Stimulated activated CD4-positive, alpha-beta T cell treated with anti-CD3 and anti-CD28 coated beads, Interleukin-15, amount 100 ng/mL, for 24 hours (primary cell): Measurements from ENCODE around the gene OR2V1.
"Not testable (repeated sequence)": the region's sequence is repeated elsewhere in the genome, so short reads cannot be mapped to it uniquely, and the experiment has no call there.

ENCODE experiments used
- DNase-seq: peaks from one replicate; pipeline ENCODE4 v3.0.0-alpha.2; 2020

The OR2V1 gene

GRCh38 chr5:181160152-181160754, 29.3 kb upstream of the OR2V1 start:
- DNase-seq = peak; percentile 89

DNA sequence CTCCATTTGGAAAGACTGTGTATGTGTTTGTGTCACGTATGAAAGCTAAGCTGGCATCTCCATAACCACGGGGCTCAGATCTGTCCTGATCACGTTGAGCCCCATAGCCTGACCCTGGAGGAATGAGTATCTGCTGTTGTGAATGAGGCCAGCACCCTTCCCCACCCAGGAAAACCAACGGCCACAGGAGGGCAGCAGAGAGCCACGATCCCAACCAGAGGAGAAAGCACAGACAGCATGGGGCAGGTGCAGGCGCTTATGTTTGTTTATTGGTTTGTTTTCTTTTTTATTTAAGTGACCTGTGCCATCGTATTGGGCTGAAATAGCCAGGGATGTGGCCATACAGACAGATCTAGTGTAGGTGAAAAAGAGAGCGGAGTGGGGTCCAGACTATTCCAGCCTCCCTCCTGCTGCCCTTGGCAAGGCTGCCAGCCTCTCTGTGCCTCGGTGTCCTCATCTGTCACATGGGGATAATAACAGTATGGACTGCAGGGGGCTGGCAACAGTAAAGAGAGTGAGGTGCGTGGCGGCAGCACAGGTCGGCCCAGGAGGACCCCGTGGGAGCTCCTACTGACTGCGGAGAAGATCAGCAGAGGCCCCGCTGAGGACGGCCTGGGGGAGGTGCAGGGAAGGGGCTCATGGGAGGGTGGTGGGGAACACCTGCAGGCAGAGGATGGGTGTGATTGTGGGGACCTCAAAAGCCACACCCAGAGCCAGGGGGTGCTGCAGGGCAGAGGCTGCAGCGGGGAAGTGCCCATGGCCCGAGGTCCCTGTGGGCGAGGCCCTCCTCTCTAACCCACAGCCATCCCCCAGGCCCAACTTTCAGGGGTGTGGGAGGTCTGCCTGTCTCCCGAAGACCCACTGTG, 28.6 kb upstream of the OR2V1 start:
- DNase-seq = peak; percentile 94

- no peak for DNase-seq
These were observed 27.9 kb upstream of the OR2V1 start for GRCh38 chr5:181158869-181159268.

DNA sequence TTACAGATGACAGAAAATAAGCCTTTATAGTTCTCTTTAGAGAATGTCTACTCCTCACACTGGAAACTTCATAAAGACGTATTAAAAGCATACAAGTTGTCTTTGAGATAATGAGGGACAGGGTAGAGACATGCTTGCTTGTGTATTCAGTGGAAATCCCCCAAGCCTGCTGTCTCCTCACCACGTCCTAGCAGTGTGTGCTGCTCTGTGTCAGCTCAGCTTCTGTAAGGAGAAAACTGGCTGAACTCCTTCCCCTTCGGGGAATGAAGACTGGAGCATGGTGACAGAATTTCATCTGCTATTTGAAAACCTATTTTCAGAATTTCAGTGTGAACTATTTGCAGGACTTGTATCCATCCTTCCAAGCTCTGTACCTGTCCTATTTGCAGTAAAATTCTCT, 25.8 kb upstream of the OR2V1 start:
- no peak for DNase-seq

DNA sequence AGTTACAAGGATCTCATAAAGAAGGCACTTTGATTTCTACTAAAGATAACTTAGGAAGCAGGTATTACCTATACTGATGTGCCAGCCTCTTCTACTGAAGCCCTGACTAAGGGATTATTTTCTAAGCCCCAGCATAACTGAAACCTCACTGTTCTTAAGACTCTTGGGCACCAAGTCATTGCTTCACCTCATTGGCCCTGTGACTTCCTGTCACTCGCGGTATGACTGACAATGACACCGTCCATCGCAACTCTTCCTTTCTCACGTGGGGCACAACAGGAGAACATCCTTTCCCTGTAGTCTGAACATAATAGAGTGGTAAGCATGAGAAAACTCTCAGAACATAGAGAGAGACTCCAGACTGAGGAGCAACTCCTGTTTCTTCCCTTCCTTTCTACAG, 22.8 kb upstream of the OR2V1 start:
- DNase-seq = peak; percentile 45

DNA sequence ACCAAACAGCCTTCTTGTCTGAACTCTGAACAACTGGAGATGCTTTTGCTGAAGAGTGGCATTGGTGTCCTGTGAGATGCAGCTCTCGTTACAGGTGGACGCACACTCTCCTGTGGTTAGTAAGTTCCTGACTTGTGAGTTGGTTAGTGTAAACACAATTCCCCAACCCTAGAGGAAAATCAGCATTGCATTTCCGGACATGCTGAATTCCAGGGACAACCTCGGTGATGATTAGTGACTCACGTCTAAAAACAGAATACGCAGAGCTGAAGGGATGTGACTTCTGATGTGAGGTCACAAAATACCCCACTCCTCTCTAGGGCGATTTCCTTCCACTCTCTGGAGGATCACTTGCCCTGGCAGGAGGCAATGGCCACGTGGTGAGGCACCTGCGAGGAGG, 21.4 kb upstream of the OR2V1 start:
- no peak for DNase-seq

DNA sequence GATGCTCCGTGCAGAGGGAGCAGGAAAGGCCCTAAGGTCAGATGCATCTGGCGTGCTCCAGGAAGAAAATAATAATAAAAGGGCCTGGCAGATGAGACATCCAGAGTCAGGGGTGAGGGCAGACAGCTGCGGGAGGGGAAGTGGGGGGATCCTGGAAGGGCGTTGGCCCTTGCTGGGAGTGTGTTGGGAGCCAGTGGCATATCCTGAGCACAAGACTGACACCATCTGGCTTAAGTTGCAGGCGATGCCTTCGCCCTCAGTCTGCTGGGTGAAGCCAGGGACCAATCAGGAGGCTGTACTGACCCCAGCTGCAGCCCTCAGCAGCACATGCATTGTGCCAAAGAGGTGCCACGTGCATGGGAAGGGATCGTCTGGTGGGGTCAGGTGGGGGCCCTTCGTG, 20.2 kb upstream of the OR2V1 start:
- DNase-seq = no peak

DNA sequence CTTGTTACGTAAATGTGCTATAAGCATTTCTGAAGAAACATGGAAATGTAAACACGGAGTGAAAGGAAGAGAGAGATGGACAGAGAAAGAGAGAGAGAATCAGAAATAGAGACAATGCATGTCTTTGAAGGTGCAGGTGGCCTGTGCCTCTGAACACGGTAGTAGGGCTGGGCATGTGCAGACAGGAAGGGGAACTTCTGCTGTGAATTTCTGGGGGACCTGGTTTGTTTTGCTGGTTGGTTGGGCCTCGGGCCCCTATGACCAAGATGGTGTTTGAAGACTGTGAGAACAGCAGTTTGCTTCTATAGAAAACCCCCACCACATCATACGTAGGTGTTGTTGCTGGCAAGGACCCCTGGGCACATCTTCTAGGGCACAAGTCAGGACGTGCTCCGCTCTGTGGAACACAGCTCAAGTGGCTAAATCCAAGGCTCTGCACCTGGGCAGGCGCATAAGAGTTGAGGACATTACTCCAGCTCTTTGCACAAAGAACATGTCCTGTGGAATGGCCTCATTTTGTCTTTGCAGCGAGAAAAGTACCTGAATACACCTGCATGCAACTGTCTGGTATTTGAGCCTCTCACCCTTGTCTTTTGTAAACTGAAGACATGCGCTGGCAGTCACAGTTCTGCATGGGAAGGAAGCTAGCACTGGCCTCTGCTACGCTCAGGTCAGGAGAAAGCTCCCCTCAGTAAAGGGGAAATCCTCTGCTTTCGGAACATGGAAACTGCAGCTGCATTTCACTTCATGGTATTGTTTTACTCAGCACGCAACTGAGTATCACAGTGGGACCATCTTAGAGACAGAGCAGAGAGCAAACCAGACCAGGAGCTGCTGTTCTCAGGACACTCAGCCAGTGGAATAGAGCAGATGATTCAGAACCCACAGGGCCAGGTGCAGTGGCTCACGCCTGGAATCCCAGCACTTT, 19.1 kb upstream of the OR2V1 start:
- no peak for DNase-seq

GRCh38 chr5:181149355-181149754, 18.4 kb upstream of the OR2V1 start:
- no peak for DNase-seq

- not testable (repeated sequence) for DNase-seq
These were observed 16.1 kb upstream of the OR2V1 start, which contains the start of gene OR2V2 for GRCh38 chr5:181146927-181147636. Gene OR2V2, plus strand, starts transcription at chr5:181147586. Its CDS starts 7,357 bp downstream, at chr5:181154943.

DNA sequence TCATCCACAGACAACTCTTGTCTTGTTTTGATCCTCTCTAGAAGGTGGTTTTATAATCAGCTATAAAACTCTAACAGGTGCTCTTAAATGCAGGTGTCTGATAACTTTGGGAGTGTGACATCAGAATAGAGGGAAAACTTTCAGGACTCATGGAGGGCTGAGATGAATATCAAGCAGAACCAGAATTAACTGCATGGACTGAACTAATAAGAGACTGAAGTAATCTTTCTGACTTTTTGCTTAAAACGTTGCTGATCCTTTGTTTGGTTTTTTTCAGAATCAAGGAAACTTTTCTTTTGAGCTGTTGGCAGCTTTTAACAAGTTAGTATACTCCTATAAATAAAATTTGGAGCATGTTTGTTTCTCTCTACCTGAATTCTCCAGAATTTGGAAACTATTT, 14.2 kb upstream of the OR2V1 start:
- DNase-seq = no peak

- DNase-seq = no peak
These were observed 11.1 kb upstream of the OR2V1 start for GRCh38 chr5:181142054-181142453.

GRCh38 chr5:181140766-181141165, 9.8 kb upstream of the OR2V1 start:
- no peak for DNase-seq

DNA sequence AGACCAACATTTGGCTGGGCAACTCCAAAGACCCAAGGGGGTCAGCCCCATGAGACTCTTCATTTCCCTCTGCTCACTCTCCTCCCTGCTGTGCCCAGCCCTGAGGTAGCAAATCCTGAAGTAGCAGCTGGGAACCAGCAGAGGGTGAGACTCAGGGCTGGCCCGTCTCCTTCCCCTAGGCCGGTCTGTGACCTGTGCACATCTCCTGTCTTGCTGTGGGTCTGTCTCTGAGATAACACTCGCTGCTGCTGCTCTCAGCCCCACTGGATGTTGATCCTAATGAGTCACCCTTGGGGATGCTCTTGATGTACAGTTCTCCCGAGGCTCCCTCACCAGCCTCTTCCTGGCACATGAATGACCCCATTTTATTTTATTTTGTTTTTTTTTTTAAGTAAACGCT, 7.3 kb upstream of the OR2V1 start:
- no peak for DNase-seq

DNA sequence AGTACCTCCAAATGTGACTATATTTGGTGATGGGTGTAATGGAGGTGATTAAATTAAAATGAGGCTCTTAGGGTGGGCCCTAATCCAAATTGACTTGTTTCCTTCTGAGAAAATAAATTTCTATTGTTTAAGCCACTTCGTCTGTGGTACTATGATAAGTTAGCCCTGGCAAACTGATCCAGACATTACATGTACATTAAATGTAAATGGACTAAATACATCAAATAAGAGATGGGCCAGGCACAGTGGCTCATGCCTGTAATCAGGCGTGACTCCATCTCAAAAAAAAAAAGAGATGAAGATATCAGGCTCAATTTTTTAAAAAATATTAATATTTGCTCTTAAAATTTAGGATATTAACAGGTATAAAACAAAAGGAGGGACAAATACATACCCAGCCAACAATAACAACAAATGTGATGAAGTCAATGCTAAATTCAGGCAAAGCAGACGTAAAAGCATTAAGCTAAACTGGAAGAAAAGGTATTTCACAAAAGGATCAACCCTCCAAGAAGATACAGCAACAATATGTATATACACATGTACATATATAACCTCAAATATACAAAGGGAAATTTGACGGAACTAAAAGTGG, 5.5 kb upstream of the OR2V1 start:
- DNase-seq = no peak

- no peak for DNase-seq
These were observed 3.3 kb upstream of the OR2V1 start for GRCh38 chr5:181134259-181134658.

GRCh38 chr5:181133610-181134231, 2.8 kb upstream of the OR2V1 start:
- no peak for DNase-seq

GRCh38 chr5:181133083-181133482, 2.1 kb upstream of the OR2V1 start:
- no peak for DNase-seq

- no peak for DNase-seq
These were observed 545 bp upstream of the OR2V1 start for GRCh38 chr5:181131514-181131913.

DNA sequence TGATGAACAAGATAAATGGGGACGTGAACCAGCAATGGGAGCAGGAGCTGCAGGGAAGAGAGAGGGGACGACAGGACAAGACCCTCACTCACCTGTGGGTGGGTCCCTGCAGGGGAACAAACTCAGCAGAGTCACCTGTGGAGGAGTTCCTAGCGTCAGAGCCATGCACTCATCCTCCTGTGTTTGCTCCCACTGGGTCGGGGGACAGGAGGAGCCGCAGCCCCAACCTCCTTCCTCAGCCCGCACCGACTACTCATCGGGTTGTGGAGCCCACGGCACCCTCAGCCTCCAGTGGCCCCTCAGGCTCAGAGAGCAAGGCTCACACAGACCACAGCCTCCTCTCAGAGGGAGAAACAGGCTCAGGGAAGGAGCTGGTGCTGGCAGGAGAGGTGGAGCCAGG, 888 bp downstream of the OR2V1 start:
- DNase-seq = not testable (repeated sequence)

- DNase-seq = no peak
These were observed 1.4 kb downstream of the OR2V1 start for GRCh38 chr5:181129601-181130000.
